Mesodermal cell (in vitro differentiated cells): Measurements from ENCODE around the gene ANO2.

Experiments used
- H3K27ac ChIP-seq: 2 replicates; pipeline ENCODE4 v1.7.0; 2013; ENCODE audit warnings: mild to moderate bottlenecking, low read depth, low read length, moderate library complexity; ENCODE audit not compliant: severe bottlenecking
- H3K36me3 ChIP-seq: 2 replicates; pipeline ENCODE4 v1.7.1; 2013; ENCODE audit warnings: mild to moderate bottlenecking, low read length, moderate library complexity; ENCODE audit not compliant: control insufficient read depth, insufficient read depth
- H3K4me1 ChIP-seq: one replicate; pipeline ENCODE4 v1.7.1; 2013; ENCODE audit warnings: mild to moderate bottlenecking, low read length; ENCODE audit not compliant: insufficient read depth, control insufficient read depth, poor library complexity, severe bottlenecking
- H3K4me3 ChIP-seq: 2 replicates; pipeline ENCODE4 v1.7.0; 2013; ENCODE audit warnings: low read length, control low read depth, mild to moderate bottlenecking; ENCODE audit not compliant: insufficient read depth, poor library complexity, severe bottlenecking; ENCODE audit errors: extremely low read depth
- H3K9me3 ChIP-seq: 2 replicates; pipeline ENCODE4 v1.7.1; 2013; ENCODE audit warnings: mild to moderate bottlenecking, low read length, moderate library complexity; ENCODE audit not compliant: control insufficient read depth
- WGBS, 2 experiments: methylation state at CpG; one replicate each; pipeline ENCODE4 v1.1.5; 2013; ENCODE audit warnings: missing lambda C conversion rate in 2 of 2; ENCODE audit not compliant: insufficient coverage in 2 of 2; 5-methylcytosine and 5-hydroxymethylcytosine counted together

The ANO2 gene

DNA sequence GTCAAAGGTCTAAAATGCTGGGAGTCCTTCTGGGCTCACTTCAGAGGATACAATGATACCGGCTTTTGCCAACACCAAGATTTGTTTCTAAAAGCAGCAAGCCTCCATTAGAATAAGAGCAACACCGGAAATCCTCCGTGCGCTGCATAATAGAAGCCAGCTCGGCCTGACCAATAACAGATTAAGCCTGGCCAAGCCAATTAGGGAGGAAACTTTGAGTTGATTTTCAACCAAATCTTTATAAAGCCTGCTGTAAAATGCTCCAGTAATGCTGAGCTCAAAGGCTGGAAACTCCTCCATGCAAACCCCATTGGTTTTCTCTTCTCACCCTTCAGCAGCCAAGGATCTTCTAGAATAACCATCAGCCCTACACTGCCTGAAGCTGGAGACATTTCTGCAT is 363.0 kb downstream of the ANO2 start:
- WGBS, 2 experiments = 88 to 98% methylated on average over 5 of the region's 5 CpGs
- H3K4me1 ChIP-seq = peaks cover 21% of the 10 kb centered on the region
- H3K27ac ChIP-seq = no peak overlapping the region
- no peaks in the 10 kb centered on the region for H3K9me3 ChIP-seq
- H3K4me3 ChIP-seq = no peak overlapping the region
- no peaks in the 10 kb centered on the region for H3K36me3 ChIP-seq

DNA sequence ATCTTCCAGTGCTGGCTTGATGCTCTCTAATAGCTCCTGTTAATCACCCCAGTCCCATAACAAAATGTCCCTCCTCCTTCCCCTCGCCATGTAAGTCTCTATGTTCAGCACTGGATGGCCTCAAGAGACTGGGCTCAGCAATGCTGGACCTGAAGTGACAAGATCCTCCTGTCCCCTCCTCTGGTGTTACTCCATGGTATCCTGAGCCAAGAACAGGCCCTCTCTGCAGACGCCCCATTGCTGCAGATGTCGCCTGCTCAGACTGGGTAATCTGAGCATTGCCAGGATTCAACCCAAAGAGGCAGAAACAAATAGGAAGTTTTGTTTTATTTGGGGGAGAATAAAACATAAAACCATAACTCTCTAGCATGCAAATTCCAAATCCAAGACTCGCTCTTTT is 363.4 kb downstream of the ANO2 start:
- WGBS, 2 experiments = 94 to 97% methylated on average over 3 to 4 of the region's 4 CpGs
- no peak overlapping the region for H3K27ac ChIP-seq
- H3K9me3 ChIP-seq = no peaks in the 10 kb centered on the region
- no peaks in the 10 kb centered on the region for H3K36me3 ChIP-seq
- H3K4me1 ChIP-seq = peaks cover 17% of the 10 kb centered on the region
- H3K4me3 ChIP-seq = no peak overlapping the region

DNA sequence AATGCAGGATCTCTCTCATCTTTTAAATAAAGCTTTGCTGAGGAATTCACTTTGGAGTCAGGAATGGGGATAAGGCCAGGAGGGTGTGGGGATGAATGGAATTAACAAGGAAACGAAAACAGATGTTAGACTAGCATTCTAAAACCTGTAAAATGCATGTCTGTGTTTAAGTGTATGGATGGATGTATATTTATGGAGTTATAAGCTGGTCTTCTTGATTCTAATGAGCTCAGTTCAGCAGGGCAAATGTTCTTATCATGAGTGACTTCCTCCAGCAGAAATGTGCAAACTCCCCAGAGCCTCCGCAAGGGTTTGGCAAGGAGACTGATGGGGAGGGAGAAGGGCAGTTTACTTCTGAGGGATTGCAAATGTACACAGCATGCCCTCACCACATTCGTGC is 364.0 kb downstream of the ANO2 start:
- 75 to 100% methylated on average over 1 to 2 of the region's 3 CpGs for WGBS, 2 experiments
- H3K36me3 ChIP-seq = no peaks in the 10 kb centered on the region
- H3K4me3 ChIP-seq = no peak overlapping the region
- H3K4me1 ChIP-seq = peaks cover 11% of the 10 kb centered on the region
- H3K9me3 ChIP-seq = no peaks in the 10 kb centered on the region
- H3K27ac ChIP-seq = no peak overlapping the region

DNA sequence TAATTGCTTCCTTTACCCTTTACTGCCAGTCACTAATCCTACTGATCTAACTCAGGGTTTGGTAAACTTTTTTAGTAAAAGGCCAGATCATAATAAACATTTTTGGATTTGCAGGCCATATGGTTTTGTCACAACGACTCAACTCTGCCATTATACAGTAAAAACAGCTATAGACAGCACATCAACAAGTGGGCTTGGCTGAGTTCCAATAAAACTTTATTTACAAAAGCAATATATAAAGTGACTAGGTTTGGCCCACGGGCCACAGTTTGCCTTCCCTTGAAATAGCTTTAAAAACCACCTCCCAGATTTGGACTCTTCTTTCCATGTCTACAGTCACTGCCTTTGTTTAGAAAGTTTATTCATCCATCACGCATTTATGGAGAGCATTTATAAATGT is 366.3 kb downstream of the ANO2 start:
- no peak overlapping the region for H3K4me3 ChIP-seq
- no peak overlapping the region for H3K27ac ChIP-seq
- H3K9me3 ChIP-seq = no peaks in the 10 kb centered on the region
- 80 to 100% methylated on average over 1 to 3 of the region's 3 CpGs for WGBS, 2 experiments
- H3K36me3 ChIP-seq = no peaks in the 10 kb centered on the region
- H3K4me1 ChIP-seq = peaks cover 7% of the 10 kb centered on the region

DNA sequence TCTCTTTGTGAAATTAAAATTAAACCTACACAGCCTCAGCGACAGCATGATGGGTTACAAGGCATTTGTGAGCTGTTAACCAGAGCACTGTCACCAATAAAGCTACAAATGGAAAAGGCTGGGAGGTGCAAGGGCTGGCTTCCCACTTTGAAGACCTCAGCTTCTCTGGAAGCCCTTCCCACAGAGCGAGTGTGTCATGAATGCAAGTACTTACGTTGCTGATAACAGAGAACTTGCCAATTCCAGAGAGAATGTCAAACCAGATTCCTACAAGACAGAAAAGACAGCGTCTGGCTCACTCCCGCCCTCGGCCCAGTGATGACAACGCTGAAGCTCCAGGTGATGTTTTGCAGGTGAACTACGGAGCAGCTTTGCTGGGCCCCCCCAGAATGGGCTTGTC is 367.3 kb downstream of the ANO2 start:
- no peaks in the 10 kb centered on the region for H3K9me3 ChIP-seq
- H3K36me3 ChIP-seq = no peaks in the 10 kb centered on the region
- peaks cover 7% of the 10 kb centered on the region for H3K4me1 ChIP-seq
- 76 to 85% methylated on average over 7 to 8 of the region's 8 CpGs for WGBS, 2 experiments
- no peak overlapping the region for H3K4me3 ChIP-seq
- no peak overlapping the region for H3K27ac ChIP-seq

DNA sequence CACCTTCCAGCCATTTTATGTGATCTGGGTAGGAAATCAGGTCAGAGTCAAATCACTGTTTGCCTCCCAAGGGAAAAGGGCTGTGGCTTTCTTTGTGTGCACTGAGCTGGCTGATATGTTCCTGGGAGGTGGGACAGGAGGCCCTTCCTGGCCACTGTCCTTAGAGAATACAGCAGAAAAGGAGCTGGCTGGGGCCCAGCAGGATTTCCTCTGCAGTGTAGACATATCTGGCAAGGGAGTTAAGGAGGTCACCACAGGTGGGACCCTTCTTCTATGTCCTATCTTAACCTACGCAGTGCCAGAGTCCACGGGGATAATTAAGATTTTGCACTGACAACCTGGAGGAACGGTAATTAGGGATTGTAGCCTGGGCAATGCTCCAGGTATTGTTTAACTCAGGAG is 367.8 kb downstream of the ANO2 start:
- Histone ChIP-seq H3K9me3 (no peaks in the 10 kb centered on the region), H3K4me1 (peaks cover 7% of the 10 kb centered on the region), H3K27ac (no peak overlapping the region), H3K4me3 (no peak overlapping the region), H3K36me3 (no peaks in the 10 kb centered on the region)
- WGBS, 2 experiments = 76% methylated on average over 2 of the region's 3 CpGs; no CpG with 5 or more reads in 1 of the 2 experiments

DNA sequence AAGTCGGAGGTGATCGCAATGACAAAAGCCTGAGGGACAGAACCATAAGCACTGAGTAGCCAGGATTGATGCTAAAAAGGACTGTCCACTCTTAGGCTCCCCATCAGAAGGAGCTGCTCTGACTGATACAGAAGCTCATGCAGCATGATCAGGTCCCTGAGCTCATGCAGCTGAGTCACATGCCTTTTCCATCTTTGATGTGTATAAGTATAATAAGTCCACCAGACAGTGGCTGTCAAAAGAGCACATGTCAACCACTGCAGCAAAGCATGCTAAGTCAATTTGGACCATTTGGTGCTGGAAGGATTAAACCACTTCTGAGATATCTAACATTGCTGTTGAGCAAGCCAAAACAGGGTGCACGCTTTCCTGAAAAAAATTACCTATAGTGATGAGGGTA is 369.1 kb downstream of the ANO2 start:
- peaks cover 8% of the 10 kb centered on the region for H3K4me1 ChIP-seq
- 95 to 100% methylated on average over 2 to 3 of the region's 3 CpGs for WGBS, 2 experiments
- no peaks in the 10 kb centered on the region for H3K36me3 ChIP-seq
- no peaks in the 10 kb centered on the region for H3K9me3 ChIP-seq
- H3K4me3 ChIP-seq = no peak overlapping the region
- H3K27ac ChIP-seq = no peak overlapping the region

DNA sequence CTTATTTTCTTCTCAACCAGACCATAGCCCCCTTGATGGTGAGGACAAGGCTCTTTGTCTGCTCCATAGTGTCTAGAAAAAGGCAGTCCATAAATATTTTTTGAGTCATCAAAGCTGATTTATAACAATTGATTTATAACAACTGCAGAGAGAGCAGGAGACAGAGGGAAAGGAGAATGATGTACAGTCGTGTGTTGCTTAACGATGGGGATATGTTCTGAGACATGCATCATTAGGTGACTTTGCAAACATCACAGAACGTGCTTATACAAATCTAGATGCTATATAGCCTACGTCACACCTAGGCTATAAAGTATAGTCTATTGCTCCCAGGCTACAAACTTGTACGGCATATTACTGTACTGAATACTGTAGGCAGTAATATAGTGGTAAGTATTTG is 369.8 kb downstream of the ANO2 start:
- 100% methylated on average over 2 of the region's 5 CpGs; no CpG with 5 or more reads in 1 of the 2 experiments for WGBS, 2 experiments
- H3K9me3 ChIP-seq = no peaks in the 10 kb centered on the region
- H3K4me1 ChIP-seq = peaks cover 11% of the 10 kb centered on the region
- no peak overlapping the region for H3K27ac ChIP-seq
- no peak overlapping the region for H3K4me3 ChIP-seq
- no peaks in the 10 kb centered on the region for H3K36me3 ChIP-seq

DNA sequence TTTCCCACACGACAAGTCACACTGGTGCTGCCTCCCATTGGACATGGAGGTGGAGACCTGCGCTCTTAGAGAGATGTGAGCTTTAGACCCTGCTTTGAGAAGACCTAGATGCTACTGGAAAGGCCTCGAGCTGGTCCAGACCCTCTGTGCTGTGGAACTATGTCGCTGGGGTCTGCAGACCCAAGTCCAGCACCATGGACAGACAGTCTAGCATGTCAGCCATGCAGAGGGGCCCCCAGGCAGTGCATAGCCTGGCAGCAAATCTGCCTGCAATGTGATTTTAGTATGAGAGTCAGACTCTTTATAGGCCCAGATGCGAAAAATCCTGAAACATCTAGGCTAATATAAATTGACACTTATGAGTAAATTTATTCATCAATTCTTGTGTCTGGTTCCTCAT is 371.7 kb downstream of the ANO2 start:
- Histone ChIP-seq H3K4me1 (peaks cover 11% of the 10 kb centered on the region), H3K36me3 (no peaks in the 10 kb centered on the region), H3K4me3 (no peak overlapping the region), H3K27ac (no peak overlapping the region), H3K9me3 (no peaks in the 10 kb centered on the region)
- 75 to 93% methylated on average over 3 to 4 of the region's 5 CpGs for WGBS, 2 experiments

DNA sequence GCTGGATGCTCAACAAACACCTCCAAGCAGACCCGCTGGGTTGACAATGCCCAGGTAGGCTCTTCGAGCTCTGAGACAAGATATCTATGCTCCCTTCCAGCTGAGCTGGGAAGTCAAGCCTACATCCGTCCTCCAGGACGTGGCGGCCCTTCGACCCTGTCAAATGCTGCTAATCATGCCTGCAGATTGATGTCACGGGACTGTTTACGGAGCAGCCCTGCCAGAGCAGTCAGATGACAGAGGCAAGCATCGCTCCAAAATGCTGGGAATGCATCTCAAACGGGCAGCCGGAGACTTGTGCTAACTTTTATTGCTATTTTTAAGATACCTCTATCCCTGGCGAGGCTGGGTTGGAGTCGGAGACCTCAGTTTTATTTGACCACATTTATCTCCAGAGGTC is 373.9 kb downstream of the ANO2 start:
- Histone ChIP-seq H3K4me1 (peaks cover 7% of the 10 kb centered on the region), H3K4me3 (no peak overlapping the region), H3K36me3 (no peaks in the 10 kb centered on the region), H3K9me3 (no peaks in the 10 kb centered on the region), H3K27ac (no peak overlapping the region)
- WGBS, 2 experiments = 87 to 91% methylated on average over 11 to 13 of the region's 13 CpGs

DNA sequence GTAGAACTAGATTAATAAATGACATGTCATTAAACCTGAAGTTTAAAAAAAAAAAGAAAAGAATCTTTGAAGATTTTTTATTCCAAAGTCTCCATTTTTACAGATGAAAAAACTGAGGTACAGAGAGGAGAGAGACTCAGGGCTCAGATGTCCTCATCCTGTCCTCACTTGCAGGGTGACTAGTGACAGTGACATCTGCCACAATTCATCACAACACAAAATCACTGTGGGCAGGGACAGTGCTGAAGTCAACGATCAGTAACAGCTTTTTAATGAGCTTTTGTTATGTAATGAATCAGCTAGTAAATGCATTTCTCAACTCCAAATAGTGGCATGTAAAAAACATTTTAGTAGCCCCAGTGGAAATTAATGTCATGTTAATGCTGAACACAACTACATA is 374.6 kb downstream of the ANO2 start:
- H3K9me3 ChIP-seq = no peaks in the 10 kb centered on the region
- H3K27ac ChIP-seq = no peak overlapping the region
- H3K4me3 ChIP-seq = no peak overlapping the region
- WGBS, 2 experiments = no CpG with 5 or more reads among the region's 1 CpG
- H3K36me3 ChIP-seq = no peaks in the 10 kb centered on the region
- peaks cover 7% of the 10 kb centered on the region for H3K4me1 ChIP-seq
